Activated CD8-positive, alpha-beta T cell treated with anti-CD3 and anti-CD28 coated beads for 36 hours (primary cell): ENCODE results near the gene ATP4B. TPM values are rescaled to one million over a fixed set of nuclear protein-coding genes. Genes with fewer than 3 reads are reported as not detected.

ENCODE experiments used
- ATAC-seq: fragments of 200-7000 bp; cut with Tn5 transposase; one replicate; pipeline ENCODE4 v1.10.0; 2021; ENCODE audit warnings: mild to moderate bottlenecking, moderate library complexity
- CTCF ChIA-PET: fragments of 350-600 bp; sonication (Branson Sonifier 250); formaldehyde crosslinking; loops from one replicate; lab custom pipeline; 2021; ENCODE audit warnings: antibody characterized with exemption; lab: Charles Lee
- POLR2A ChIA-PET: fragments of 350-600 bp; sonication (Branson Sonifier 250); formaldehyde crosslinking; loops from one replicate; lab custom pipeline; 2021; ENCODE audit warnings: antibody characterized with exemption; lab: Charles Lee
- DNase-seq: peaks from one replicate; pipeline ENCODE4 v3.0.0-alpha.2; 2020
- H3K27ac Mint-ChIP-seq: one replicate; pipeline ENCODE4 v1.8.0; 2021; ENCODE audit warnings: mild to moderate bottlenecking, mixed read lengths
- H3K27me3 Mint-ChIP-seq: one replicate; pipeline ENCODE4 v1.8.0; 2021; ENCODE audit warnings: mixed read lengths
- H3K36me3 Mint-ChIP-seq: one replicate; pipeline ENCODE4 v1.8.0; 2021; ENCODE audit warnings: low read depth, mixed read lengths
- H3K4me1 Mint-ChIP-seq: one replicate; pipeline ENCODE4 v1.8.0; 2021; ENCODE audit warnings: low read depth, mixed read lengths
- H3K4me3 Mint-ChIP-seq: one replicate; pipeline ENCODE4 v1.8.0; 2021; ENCODE audit warnings: mild to moderate bottlenecking, moderate library complexity, mixed read lengths
- H3K9me3 Mint-ChIP-seq: one replicate; pipeline ENCODE4 v1.8.0; 2021; ENCODE audit warnings: mixed read lengths
- intact Hi-C: fragments of 100-400 bp; cut with micrococcal nuclease; formaldehyde crosslinking; loops from one replicate; pipeline ENCODE4 v1.10.0; 2022
- total RNA-seq, 2 experiments: library from RNA; stranded (reverse); gene quantifications; one replicate each; pipeline ENCODE4 v1.2.3, GENCODE V29; 2021
- TF ChIP-seq, protein P1 (sequence below): fragments of 200-600 bp; IDR thresholded peaks from one replicate; pipeline ENCODE4 v1.8.0; 2022; ENCODE audit warnings: antibody characterized with exemption, mild to moderate bottlenecking

The ATP4B gene
- total RNA-seq, 2 experiments from 2014 or later = not detected

DNA sequence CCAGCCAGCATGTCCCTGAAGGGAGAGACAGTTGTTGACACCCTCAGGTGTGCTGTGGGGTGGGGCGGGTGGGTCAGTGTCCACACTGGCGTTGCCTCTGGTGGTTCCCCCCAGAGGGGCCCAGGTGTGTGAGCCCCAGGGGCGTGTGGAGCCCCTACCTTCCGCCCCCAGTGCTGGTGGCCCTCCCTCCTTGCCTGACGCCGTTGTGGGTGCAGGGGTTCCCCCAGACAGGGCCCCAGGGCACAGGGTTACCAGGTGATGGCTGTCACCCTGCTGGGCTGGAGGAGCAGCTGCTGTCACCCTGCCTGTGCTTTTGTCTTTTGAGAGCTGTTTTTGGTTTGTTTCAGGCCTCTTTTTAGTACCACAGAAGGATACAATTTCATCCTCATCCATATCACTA, 27.2 kb downstream of the ATP4B start:
- Mint-ChIP-seq H3K4me1 (peaks cover 22% of the 10 kb centered on the region), H3K36me3 (peaks cover 67% of the 10 kb centered on the region), H3K9me3 (no peaks in the 10 kb centered on the region), H3K27me3 (no peaks in the 10 kb centered on the region), H3K27ac (no peak overlapping the region), H3K4me3 (no peak overlapping the region)
- ATAC-seq = no peak
- no peak for DNase-seq
- TF ChIP-seq, protein P1, sequence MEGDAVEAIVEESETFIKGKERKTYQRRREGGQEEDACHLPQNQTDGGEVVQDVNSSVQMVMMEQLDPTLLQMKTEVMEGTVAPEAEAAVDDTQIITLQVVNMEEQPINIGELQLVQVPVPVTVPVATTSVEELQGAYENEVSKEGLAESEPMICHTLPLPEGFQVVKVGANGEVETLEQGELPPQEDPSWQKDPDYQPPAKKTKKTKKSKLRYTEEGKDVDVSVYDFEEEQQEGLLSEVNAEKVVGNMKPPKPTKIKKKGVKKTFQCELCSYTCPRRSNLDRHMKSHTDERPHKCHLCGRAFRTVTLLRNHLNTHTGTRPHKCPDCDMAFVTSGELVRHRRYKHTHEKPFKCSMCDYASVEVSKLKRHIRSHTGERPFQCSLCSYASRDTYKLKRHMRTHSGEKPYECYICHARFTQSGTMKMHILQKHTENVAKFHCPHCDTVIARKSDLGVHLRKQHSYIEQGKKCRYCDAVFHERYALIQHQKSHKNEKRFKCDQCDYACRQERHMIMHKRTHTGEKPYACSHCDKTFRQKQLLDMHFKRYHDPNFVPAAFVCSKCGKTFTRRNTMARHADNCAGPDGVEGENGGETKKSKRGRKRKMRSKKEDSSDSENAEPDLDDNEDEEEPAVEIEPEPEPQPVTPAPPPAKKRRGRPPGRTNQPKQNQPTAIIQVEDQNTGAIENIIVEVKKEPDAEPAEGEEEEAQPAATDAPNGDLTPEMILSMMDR = no peak
- intact Hi-C loops = no loop called here
- ChIA-PET POLR2A (no interaction called here), CTCF (no interaction called here)

- Mint-ChIP-seq H3K36me3 (peaks cover 68% of the 10 kb centered on the region), H3K9me3 (no peaks in the 10 kb centered on the region), H3K27me3 (no peaks in the 10 kb centered on the region), H3K4me1 (peaks cover 22% of the 10 kb centered on the region), H3K4me3 (no peak overlapping the region), H3K27ac (no peak overlapping the region)
- ATAC-seq (no peak), DNase-seq (no peak)
- TF ChIP-seq, protein P1 = no peak
- ChIA-PET CTCF (no interaction called here), POLR2A (no interaction called here)
- intact Hi-C loops = no loop called here
These were observed 27.7 kb downstream of the ATP4B start for GRCh38 chr13:113630296-113630695.

- Mint-ChIP-seq H3K27me3 (no peaks in the 10 kb centered on the region), H3K36me3 (peaks cover 68% of the 10 kb centered on the region), H3K4me3 (no peak overlapping the region)
These were observed 28.1 kb downstream of the ATP4B start for GRCh38 chr13:113629866-113630265.

DNA sequence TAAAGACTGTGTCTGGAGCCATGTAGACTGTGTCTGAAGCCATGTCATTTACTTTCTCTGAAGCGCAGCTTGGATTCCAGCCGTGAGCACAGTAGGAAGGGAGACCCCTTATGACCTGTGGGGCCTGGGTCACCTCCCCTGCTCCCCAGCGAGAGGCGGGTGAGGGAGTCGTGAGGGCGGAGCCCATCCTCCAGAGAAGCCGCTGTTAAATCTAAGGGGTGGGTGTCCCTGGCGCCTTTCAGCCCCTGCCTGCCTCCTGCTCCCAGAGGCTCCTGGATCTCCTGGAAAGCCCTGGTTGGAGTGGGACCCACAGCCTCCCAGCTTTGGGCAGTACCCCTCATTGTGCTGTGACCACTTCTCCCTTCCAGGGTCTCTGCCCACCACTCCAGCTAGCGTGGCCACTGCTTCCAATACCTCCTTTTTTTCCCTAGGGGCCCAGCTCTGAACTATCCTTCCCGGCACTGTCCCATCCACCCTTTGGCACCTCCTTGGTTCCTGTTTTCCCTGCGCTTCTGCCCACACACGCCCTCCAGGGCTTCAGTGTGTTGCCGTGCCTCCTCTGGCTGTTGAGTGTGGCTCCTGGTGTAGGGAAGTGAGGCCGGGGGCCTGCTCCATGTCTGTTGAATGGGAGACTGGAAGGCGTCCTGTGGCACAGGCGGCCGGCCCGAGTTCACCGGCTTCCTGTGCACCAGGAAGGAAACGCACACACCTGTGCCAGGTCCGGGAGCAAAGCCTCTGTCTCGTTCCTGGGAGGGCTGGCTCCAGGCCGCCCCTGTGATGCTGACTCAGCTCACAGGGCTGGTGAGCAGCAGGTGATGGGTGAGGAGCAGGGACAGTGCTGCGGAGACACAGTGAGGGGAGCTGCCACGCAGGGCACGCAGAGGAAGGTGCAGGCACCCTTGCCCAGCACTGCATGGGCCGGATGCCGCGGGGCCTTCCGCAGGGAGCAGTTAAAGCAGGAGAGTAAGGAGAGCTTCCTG, 29.4 kb downstream of the ATP4B start:
- DNase-seq = no peak
- Mint-ChIP-seq H3K27ac (no peak overlapping the region), H3K27me3 (no peaks in the 10 kb centered on the region)

More at GRCh38 chr13:113629866-113630265, 28.1 kb downstream of the ATP4B start:
- peaks cover 19% of the 10 kb centered on the region for H3K4me1 Mint-ChIP-seq
- TF ChIP-seq, protein P1 = no peak
- no peak overlapping the region for H3K27ac Mint-ChIP-seq
- ChIA-PET CTCF (no interaction called here), POLR2A (no interaction called here)
- no peaks in the 10 kb centered on the region for H3K9me3 Mint-ChIP-seq
- DNase-seq = no peak
- intact Hi-C loops = no loop called here
- no peak for ATAC-seq

More for the DNA sequence above, 29.4 kb downstream of the ATP4B start:
- POLR2A ChIA-PET = interaction anchor here (0.8 kb wide), 1 partner anchor 342 kb away, joined by 3 read pairs; no protein-coding TSS in a partner anchor
- Mint-ChIP-seq H3K36me3 (peaks cover 64% of the 10 kb centered on the region), H3K9me3 (no peaks in the 10 kb centered on the region), H3K4me3 (no peak overlapping the region), H3K4me1 (peaks cover 7% of the 10 kb centered on the region)
- intact Hi-C loops = no loop called here
- CTCF ChIA-PET = no interaction called here
- ATAC-seq = no peak
- TF ChIP-seq, protein P1 = no peak
